ENCODE data around the gene GRAMD1B.

GRCh38 chr11:123567466-123567865, 137.4 kb downstream of the GRAMD1B start:
- TF ChIP-seq CTCF (IDR thresholded peaks at IDR 0.05) = no peak
- TF ChIP-seq POLR2A (IDR thresholded peaks at IDR 0.05) = no peak

All from breast epithelium (tissue), 3 donors.